ENCODE measurements around the gene OR8K3.

- TF ChIP-seq CTCF (IDR thresholded peaks at IDR 0.05; ENCODE audit: low read depth, low read length) (no peak), POLR2A (IDR thresholded peaks at IDR 0.05; ENCODE audit: extremely low read depth, insufficient read length) (no peak), MAX (IDR thresholded peaks at IDR 0.05; ENCODE audit: low read depth, low read length) (no peak), MYC (IDR thresholded peaks at IDR 0.05; ENCODE audit: low read depth, low read length) (no peak)
Observed at GRCh38 chr11:56353991-56354390, 39.0 kb downstream of the OR8K3 start, which contains the start of gene OR8J1.
